NT2/D1 (cell line): ENCODE data around the gene ZNF683.

Source experiments
- SUZ12 ChIP-seq: IDR thresholded peaks from 2 replicates; pipeline ENCODE4 v1.6.1; 2011; ENCODE audit not compliant: insufficient read length, insufficient read depth; ENCODE audit errors: extremely low read depth
- YY1 ChIP-seq: IDR thresholded peaks from 2 replicates; pipeline ENCODE4 v1.6.1; 2011; ENCODE audit not compliant: insufficient read length, insufficient read depth

DNA sequence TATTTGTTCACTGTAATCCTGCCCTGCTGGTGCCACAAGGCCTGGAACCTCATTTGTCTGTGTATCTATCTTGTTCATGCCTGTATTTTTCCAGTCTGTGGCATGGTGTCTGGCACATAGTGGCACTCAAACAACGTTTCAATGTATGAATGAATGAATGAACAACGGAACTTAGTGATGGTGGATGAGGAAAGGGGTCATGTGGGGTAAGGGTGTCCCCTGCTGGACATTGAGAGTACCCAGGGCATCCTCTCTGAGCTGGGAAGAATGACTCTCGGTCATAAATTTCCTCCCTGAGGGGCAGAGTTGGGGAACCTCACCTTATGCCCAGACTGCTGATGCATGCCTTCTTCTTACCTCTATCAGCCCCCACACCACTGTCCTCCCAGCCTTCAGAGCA, 18.9 kb upstream of the ZNF683 start:
- no peak for TF ChIP-seq SUZ12
- no peak for TF ChIP-seq YY1
